ENCODE results near the gene PRSS37.

GRCh38 chr7:141876371-141876770 lies 35.1 kb upstream of the PRSS37 start:
- TF ChIP-seq CTCF (IDR thresholded peaks at IDR 0.05 in 4 of 5, conservative IDR thresholded peaks at IDR 0.05 in 1 of 5) (no peak), POLR2A (IDR thresholded peaks at IDR 0.05) (no peak)

Data from gastrocnemius medialis (tissue), 4 donors.